Left lobe of liver (tissue), 2 donors: ENCODE data around the gene TEX12. TPM values are rescaled to one million over a fixed set of nuclear protein-coding genes. Genes with fewer than 3 reads are reported as not detected.
A peak's percentile ranks its signal among the peaks of the same experiment; 100 is the strongest.

Experiments used
- ATAC-seq: fragments of 200-7000 bp; cut with Tn5 transposase; one replicate; pipeline ENCODE4 v1.9.1; 2020; ENCODE audit warnings: mild to moderate bottlenecking, moderate library complexity
- DNase-seq: peaks from one replicate; pipeline ENCODE4 v3.0.0-alpha.2; 2020; ENCODE audit warnings: low spot score
- total RNA-seq: library from RNA; stranded (reverse); gene quantifications from one replicate; pipeline ENCODE4 v1.2.1, GENCODE V29; 2021
- donor health status: DM: no; HTN: no; CAD: no; lungs with moderate emphysema.
- donor health status: DM: no; HTN: yes; CAD: no.

TEX12 gene
- total RNA-seq, 1 donor from 2014 or later: not detected

DNA sequence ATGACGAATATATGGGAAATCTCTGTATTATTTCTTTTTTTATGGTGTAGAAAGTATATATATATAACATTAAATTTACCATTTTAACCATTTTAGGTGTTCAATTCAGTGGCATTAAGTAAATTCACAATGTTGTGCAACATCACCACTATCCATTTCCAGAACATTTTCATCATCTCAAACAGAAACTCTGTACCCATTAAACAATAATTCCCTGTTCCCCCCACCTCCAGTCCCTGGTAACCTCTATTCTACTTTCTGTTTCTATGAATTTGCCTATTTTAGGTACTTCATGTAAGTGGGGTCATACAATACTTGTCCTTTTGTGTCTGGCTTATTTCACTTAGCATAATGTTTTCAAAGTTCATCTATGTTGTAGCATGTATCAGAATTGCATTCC, 43.7 kb downstream of the TEX12 start:
- ATAC-seq: peak; percentile 44

GRCh38 chr11:112211536-112211935, 44.4 kb downstream of the TEX12 start:
- ATAC-seq: no peak

More for the DNA sequence above, 43.7 kb downstream of the TEX12 start:
- DNase-seq: no peak

GRCh38 chr11:112212290-112212689, 45.1 kb downstream of the TEX12 start:
- no peak for DNase-seq
- ATAC-seq: no peak

More at GRCh38 chr11:112211536-112211935, 44.4 kb downstream of the TEX12 start:
- DNase-seq: no peak

GRCh38 chr11:112212710-112213109, 45.5 kb downstream of the TEX12 start:
- no peak for ATAC-seq
- no peak for DNase-seq

- ATAC-seq: peak; percentile 65
- DNase-seq: no peak
These were observed 46.6 kb downstream of the TEX12 start for GRCh38 chr11:112213753-112214152.

DNA sequence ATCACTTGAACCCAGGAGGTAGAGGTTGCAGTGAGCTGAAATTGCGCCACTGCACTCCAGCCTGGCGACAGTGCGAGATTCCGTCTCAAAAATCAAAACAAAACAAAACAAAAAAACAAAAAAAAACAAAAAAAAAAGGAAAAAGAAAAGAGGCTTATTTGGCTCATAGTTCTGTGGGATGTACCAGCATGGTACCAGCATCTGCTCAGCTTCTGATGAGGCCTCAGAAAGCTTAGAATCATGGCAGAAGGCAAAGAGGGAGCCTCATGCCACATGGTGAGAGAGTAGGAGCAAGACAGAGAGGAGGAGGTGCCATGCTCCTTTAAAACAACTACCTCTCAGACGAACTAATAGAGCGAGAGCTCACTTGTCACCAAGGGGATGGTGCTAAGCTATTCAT, 48.4 kb downstream of the TEX12 start:
- ATAC-seq: no peak
- no peak for DNase-seq

GRCh38 chr11:112216561-112217105, 49.5 kb downstream of the TEX12 start:
- ATAC-seq (peak; percentile 52), DNase-seq (peak; percentile 76)

DNA sequence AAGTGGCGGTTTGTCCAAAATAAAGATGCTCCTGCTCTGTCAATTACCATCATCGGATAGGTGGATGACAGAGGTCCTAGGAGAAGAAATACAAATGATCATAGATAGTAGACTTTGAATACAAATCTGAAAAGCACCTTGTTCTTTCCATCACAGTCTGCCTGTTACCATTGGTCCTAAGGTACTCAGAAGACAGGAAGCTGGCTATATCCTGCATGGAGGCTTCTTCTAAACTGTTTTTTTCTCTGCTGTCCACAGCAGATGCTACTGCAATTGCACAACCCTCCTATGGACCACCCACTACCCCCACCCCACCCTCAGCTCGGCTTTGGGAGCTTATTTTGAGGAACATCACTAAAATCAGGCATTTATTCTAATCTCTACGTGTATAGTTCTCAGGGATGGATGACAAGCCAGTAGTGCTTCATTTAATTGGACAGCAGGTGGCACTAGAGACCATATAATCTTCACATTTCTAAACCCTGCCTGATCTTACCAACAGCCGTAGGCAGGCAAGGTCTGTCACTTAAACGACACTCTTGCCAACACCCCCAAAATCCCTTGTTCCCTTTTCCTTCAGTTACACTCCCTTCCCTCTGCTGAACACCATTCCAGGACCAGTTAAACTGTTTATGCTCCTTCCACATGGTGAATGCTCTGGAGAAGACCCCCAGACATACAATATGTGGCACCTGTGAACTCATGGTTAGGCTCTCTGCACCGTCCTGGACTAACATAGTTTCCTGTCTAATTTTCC, 52.5 kb downstream of the TEX12 start:
- no peak for DNase-seq

DNA sequence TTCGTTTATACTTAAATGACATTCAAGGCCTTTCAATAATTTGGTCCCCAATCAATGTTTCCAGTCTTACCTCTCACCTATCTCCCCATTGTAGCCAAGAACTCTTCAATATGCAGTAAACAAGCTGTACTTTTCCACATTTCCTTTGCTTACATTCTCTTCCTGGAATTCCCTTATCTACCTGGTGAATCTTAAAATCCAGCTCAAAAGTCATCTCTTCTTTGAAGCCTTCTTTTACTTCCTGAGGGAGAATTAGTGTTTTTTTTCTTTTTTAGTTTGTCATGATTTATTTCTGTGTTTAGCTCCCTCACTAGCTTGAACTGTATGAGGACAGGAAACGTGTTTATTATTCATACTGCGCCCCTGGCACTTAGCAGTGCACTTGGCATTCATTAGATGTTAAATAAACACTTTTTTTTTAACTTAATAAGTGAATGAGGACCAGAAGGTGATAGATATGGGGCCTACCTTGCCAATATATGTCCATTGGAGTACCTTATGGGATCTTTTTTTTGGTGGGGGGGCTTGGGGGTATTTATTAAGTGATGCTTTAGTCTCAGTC, 54.2 kb downstream of the TEX12 start:
- DNase-seq: no peak
- ATAC-seq: no peak

More for the DNA sequence above, 52.5 kb downstream of the TEX12 start:
- peak; percentile 80 for ATAC-seq

Other genes starting within 250 kb of the TEX12 start
- gene C11orf52, start 248.5 kb upstream of the TEX12 start, total RNA-seq: 11.8 TPM
- 7.2 TPM for gene DIXDC1, start 230.0 kb upstream of the TEX12 start, total RNA-seq
- gene DLAT, start 142.0 kb upstream of the TEX12 start, total RNA-seq: 9.3 TPM
- 0.91 TPM for gene PIH1D2, start 93.4 kb upstream of the TEX12 start, total RNA-seq
- 5.6 TPM for gene NKAPD1, start 93.1 kb upstream of the TEX12 start, total RNA-seq
- 34.5 TPM for gene TIMM8B, start 80.6 kb upstream of the TEX12 start, total RNA-seq
- gene SDHD, start 80.5 kb upstream of the TEX12 start, total RNA-seq: 168 TPM
- gene IL18, start 3.3 kb upstream of the TEX12 start, total RNA-seq: 1.9 TPM
- gene BCO2, start 8.1 kb downstream of the TEX12 start, total RNA-seq: 96.6 TPM
- 41.1 TPM for gene PTS, start 59.1 kb downstream of the TEX12 start, total RNA-seq
- not detected for gene PLET1, start 93.5 kb downstream of the TEX12 start, total RNA-seq